Thymus (tissue), 14 donors: ENCODE data around the gene ANOS1. TPM values are rescaled to one million over a fixed set of nuclear protein-coding genes. Genes with fewer than 3 reads are reported as not detected.
"Not testable (repeated sequence)": the region's sequence is repeated elsewhere in the genome, so short reads cannot be mapped to it uniquely, and the experiment has no call there.

ENCODE experiments used
- DNase-seq, 9 donors: peaks; one replicate each; pipeline ENCODE4 v3.0.0-alpha.2; 2013; ENCODE audit warnings: low spot score in 9 of 9, low read depth in 6 of 9, missing footprints in 1 of 9
- H3K27ac ChIP-seq, 2 donors: one replicate each; pipeline ENCODE4 v1.5.1; 2013; ENCODE audit warnings: control low read depth in 1 of 2, low read depth in 1 of 2, low read length in 1 of 2, mild to moderate bottlenecking in 1 of 2, moderate library complexity in 1 of 2
- H3K27me3 ChIP-seq, 2 donors: one replicate each; pipeline ENCODE4 v1.5.1; 2013; ENCODE audit warnings: low read length in 1 of 2; ENCODE audit not compliant: control insufficient read depth in 2 of 2, insufficient read depth in 1 of 2
- H3K36me3 ChIP-seq, 2 donors: one replicate each; pipeline ENCODE4 v1.5.1; 2013; ENCODE audit warnings: low read length in 1 of 2, mild to moderate bottlenecking in 1 of 2, moderate library complexity in 1 of 2; ENCODE audit not compliant: control insufficient read depth in 2 of 2, insufficient read depth in 2 of 2
- H3K4me1 ChIP-seq, 2 donors: one replicate each; pipeline ENCODE4 v1.5.1; 2013; ENCODE audit warnings: low read length in 2 of 2; ENCODE audit not compliant: control insufficient read depth in 2 of 2, insufficient read depth in 2 of 2
- H3K4me3 ChIP-seq, 2 donors: one replicate each; pipeline ENCODE4 v1.5.1; 2013; ENCODE audit warnings: low read length in 2 of 2, control low read depth in 1 of 2, mild to moderate bottlenecking in 1 of 2
- H3K9me3 ChIP-seq, 2 donors: one replicate each; pipeline ENCODE4 v1.5.1; 2013; ENCODE audit warnings: low read length in 1 of 2, mild to moderate bottlenecking in 1 of 2; ENCODE audit not compliant: control insufficient read depth in 2 of 2, insufficient read depth in 1 of 2
- WGBS: extraction: QIAGEN DNeasy Blood & Tissue Kit; methylation state at CpG from one replicate; pipeline ENCODE4 v1.1.7; 2013; 5-methylcytosine and 5-hydroxymethylcytosine counted together
- long read RNA-seq, 10 donors: transcript quantifications; one replicate each; lab custom pipeline, GENCODE V29; 2026
- polyA plus RNA-seq: library from polyadenylated mRNA; stranded (reverse); fragments of 200-250 nt; gene quantifications from one replicate; pipeline ENCODE4 v1.2.3, GENCODE V29; 2013
- total RNA-seq: library from RNA; stranded (reverse); fragments of 120-200 nt; gene quantifications from one replicate; pipeline ENCODE4 v1.2.4, GENCODE V29; 2013
- donor health status: healthy.

ANOS1 gene, protein sequence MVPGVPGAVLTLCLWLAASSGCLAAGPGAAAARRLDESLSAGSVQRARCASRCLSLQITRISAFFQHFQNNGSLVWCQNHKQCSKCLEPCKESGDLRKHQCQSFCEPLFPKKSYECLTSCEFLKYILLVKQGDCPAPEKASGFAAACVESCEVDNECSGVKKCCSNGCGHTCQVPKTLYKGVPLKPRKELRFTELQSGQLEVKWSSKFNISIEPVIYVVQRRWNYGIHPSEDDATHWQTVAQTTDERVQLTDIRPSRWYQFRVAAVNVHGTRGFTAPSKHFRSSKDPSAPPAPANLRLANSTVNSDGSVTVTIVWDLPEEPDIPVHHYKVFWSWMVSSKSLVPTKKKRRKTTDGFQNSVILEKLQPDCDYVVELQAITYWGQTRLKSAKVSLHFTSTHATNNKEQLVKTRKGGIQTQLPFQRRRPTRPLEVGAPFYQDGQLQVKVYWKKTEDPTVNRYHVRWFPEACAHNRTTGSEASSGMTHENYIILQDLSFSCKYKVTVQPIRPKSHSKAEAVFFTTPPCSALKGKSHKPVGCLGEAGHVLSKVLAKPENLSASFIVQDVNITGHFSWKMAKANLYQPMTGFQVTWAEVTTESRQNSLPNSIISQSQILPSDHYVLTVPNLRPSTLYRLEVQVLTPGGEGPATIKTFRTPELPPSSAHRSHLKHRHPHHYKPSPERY
- 1.3 TPM for total RNA-seq
- polyA plus RNA-seq: 3.4 TPM
- long read RNA-seq, donor 1: 0 reads
- long read RNA-seq, donor 2, partial matches to known transcripts: 5 of 5 reads
- long read RNA-seq, donor 2, other reads (novel, unspliced or antisense): 0 of 5 reads
- long read RNA-seq, donor 3: 0 reads
- long read RNA-seq, donor 4: 0 reads
- long read RNA-seq, donor 5: 0 reads
- long read RNA-seq, donor 6: 0 reads
- long read RNA-seq, donor 7, partial matches to known transcripts: 6 of 6 reads
- long read RNA-seq, donor 7, other reads (novel, unspliced or antisense): 0 of 6 reads
- long read RNA-seq, donor 8: 0 reads
- long read RNA-seq, donor 9: 0 reads
- long read RNA-seq, donor 10: 0 reads

- Histone ChIP-seq H3K27me3 (peaks cover 19 to 62% of the 10 kb centered on the region in 2 donors), H3K27ac (peak within 1 kb of the TSS in 1 of 2 donors; percentile 18), H3K4me3 (no peak within 1 kb of the TSS), H3K9me3 (no peaks in the 10 kb centered on the region), H3K36me3 (no peaks in the 10 kb centered on the region), H3K4me1 (no peaks in the 10 kb centered on the region)
- DNase-seq: no peak
- WGBS: 1% methylated on average over 88 of the region's 88 CpGs
These were observed at the start of gene ANOS1 for GRCh38 chrX:8731559-8732395. TSS of gene ANOS1 (minus strand) at chrX:8732137. CDS start at chrX:8732036, 101 bp downstream.

GRCh38 chrX:8773117-8773516 is 41.2 kb upstream of the ANOS1 start:
- Histone ChIP-seq H3K4me3 (no peak overlapping the region), H3K4me1 (no peaks in the 10 kb centered on the region), H3K27ac (no peak overlapping the region), H3K9me3 (no peaks in the 10 kb centered on the region), H3K27me3 (no peaks in the 10 kb centered on the region), H3K36me3 (no peaks in the 10 kb centered on the region)
- WGBS: 63% methylated on average over 5 of the region's 5 CpGs
- DNase-seq: no peak

DNA sequence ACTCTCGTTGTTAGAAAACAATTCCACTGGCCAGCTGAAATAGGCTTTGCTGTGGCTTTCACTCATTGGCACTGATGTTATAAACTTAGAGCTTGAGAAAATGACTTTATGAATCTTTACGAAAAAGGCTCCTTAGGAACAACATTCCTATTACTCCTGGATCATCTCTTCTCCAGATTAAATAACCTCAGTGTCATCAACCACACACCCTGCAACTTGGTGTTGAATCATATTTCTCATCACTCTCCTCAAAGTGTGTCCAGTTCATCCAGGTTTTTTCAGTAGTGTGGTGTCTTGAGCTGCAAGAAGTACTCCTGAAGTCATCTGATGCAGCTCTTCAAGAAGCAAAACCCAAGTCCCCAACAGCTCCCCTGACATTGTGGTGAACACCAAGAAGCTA is 28.1 kb upstream of the ANOS1 start:
- no peaks in the 10 kb centered on the region for H3K27me3 ChIP-seq
- DNase-seq: no peak
- WGBS: 96% methylated on average over 2 of the region's 2 CpGs
- H3K4me1 ChIP-seq: no peaks in the 10 kb centered on the region
- H3K27ac ChIP-seq: no peak overlapping the region
- no peaks in the 10 kb centered on the region for H3K36me3 ChIP-seq
- no peaks in the 10 kb centered on the region for H3K9me3 ChIP-seq
- H3K4me3 ChIP-seq: no peak overlapping the region

- not testable (repeated sequence) for H3K9me3 ChIP-seq, H3K27ac ChIP-seq, H3K4me3 ChIP-seq, DNase-seq, H3K4me1 ChIP-seq, H3K36me3 ChIP-seq, H3K27me3 ChIP-seq
- 90% methylated on average over 5 of the region's 5 CpGs for WGBS
These were observed 26.8 kb upstream of the ANOS1 start for GRCh38 chrX:8758706-8759105.

DNA sequence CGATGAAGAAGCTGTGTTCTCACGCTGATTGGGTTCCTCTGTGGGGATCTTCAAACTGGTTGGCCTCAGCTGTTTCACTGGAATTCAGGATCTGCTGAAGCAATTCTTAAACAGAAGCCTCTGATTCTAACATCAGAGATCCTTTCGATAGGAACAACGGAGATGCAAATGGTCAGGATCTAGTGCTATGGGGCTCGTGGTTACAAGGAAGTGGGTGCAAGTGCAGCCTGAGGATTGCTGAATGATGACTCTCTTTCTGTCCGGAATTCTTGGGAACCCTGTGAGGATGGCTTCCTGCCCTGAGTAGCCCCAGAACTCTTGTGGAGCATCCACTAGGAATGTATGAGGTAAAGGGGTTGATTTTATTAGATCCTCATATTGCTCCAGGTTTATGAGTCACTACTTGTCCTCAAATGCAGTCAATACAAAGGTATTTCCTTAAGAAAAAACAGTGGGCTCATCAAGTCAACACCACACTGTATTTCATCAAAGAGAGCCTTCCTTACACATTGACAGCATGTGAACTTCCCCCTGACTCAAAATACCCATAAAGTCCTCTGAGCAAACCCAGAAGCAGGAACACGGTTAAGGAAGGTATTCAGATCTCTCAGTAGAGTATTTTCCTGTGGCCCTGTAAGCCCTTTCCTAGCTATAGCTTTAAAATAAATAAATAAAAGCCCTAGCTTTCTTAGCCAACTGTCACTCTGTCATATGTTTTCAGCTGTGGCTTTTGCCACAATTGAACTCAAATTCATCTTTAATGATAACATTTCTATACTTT is 25.9 kb upstream of the ANOS1 start:
- 91% methylated on average over 7 of the region's 7 CpGs for whole genome bisulfite sequencing
- H3K27ac ChIP-seq, DNase-seq, H3K4me3 ChIP-seq, H3K9me3 ChIP-seq, H3K4me1 ChIP-seq, H3K36me3 ChIP-seq, H3K27me3 ChIP-seq: not testable (repeated sequence)

DNA sequence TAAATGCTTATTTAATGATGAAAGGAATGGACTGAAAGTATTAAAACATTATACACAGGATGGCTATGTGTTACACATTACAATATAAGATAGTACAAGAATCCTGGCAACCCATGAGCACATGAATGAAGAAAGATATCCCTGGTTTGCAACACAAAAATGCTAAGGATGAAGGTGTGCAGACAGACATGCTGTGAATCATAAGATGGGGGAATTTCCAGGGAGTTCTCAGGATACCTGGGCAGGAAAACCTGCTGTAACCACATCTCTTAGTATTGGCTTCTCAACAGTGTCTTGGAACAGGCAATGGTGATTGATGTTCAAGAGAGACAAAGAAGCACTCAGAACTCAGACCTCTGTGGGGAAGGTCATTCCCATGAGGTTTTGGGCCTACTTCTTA is 23.9 kb upstream of the ANOS1 start:
- Histone ChIP-seq H3K36me3 (no peaks in the 10 kb centered on the region), H3K27me3 (no peaks in the 10 kb centered on the region), H3K9me3 (no peaks in the 10 kb centered on the region), H3K4me3 (no peak overlapping the region), H3K27ac (no peak overlapping the region), H3K4me1 (no peaks in the 10 kb centered on the region)
- no peak for DNase-seq

DNA sequence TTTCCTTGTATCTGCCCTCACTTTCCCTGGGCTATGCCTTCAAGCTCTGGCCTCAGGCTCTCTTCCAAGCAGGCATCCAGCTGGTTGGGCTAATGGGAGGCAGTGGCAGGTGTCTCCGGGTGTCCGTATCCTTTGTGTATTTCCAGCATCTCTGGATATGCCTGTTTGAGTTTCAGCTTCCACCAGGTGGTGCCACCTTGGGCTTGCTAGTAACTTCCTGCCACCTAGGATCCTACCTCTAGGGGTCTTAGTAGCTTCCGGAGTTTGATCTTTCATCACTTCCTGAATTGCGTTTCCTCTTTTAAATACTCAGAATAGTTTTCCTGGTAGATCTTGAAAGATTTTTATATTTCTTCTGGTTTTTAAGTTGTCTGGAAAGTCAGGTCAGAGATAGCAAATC is 23.2 kb upstream of the ANOS1 start:
- no peak overlapping the region for H3K4me3 ChIP-seq
- no peaks in the 10 kb centered on the region for H3K36me3 ChIP-seq
- H3K4me1 ChIP-seq: no peaks in the 10 kb centered on the region
- no peak for DNase-seq
- no peaks in the 10 kb centered on the region for H3K27me3 ChIP-seq
- WGBS: 61% methylated on average over 4 of the region's 4 CpGs
- no peak overlapping the region for H3K27ac ChIP-seq
- H3K9me3 ChIP-seq: no peaks in the 10 kb centered on the region

DNA sequence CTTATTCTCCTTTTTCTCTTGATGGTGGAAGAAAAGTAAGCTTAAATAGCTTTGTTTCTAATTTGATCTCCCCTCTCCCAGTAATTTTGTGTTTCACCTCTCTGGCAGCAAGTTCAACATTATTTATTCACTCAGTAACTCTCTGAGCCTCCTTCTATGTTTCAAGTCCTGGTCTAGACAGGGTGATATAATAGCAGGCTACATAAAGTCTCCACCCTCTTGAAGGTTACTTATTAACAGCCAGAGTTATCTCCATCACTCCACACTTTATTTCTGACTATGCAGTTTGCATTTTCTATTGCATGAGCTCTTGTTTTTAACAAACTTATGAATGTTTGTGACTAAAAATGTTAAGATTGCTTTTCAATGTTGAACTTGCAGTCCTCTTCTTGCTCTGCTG is 17.8 kb upstream of the ANOS1 start:
- DNase-seq: no peak
- H3K4me3 ChIP-seq: no peak overlapping the region
- no peaks in the 10 kb centered on the region for H3K4me1 ChIP-seq
- H3K36me3 ChIP-seq: no peaks in the 10 kb centered on the region
- H3K9me3 ChIP-seq: no peaks in the 10 kb centered on the region
- H3K27me3 ChIP-seq: no peaks in the 10 kb centered on the region
- no peak overlapping the region for H3K27ac ChIP-seq
